OCI-M1 (cell line): Measurements from ENCODE around the gene TMEM120B.

Experiments
- DNase-seq: peaks from one replicate; lab custom pipeline; 2025; lab: John Stamatoyannopoulos, UW

Gene TMEM120B

DNA sequence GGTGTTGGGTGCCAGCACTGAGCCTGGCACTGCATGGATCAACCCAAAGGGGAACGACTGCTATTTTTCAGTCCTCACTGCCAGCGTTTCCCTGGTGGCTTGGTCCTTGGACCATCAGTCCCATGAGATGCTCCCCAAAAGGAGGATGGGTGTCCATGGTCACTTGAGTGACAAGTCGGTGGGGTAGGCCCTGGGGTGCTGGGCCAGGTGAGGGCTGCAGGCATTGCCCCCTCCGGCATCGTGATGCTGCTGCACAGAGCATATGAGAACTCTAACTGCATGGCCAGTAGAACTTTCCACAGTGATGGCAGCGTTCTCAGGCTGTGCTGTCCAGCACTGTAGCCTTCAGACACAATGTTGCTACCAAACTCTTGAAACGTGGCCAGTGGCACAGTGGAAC lies 107.5 kb downstream of the TMEM120B start:
- no peak for DNase-seq

DNA sequence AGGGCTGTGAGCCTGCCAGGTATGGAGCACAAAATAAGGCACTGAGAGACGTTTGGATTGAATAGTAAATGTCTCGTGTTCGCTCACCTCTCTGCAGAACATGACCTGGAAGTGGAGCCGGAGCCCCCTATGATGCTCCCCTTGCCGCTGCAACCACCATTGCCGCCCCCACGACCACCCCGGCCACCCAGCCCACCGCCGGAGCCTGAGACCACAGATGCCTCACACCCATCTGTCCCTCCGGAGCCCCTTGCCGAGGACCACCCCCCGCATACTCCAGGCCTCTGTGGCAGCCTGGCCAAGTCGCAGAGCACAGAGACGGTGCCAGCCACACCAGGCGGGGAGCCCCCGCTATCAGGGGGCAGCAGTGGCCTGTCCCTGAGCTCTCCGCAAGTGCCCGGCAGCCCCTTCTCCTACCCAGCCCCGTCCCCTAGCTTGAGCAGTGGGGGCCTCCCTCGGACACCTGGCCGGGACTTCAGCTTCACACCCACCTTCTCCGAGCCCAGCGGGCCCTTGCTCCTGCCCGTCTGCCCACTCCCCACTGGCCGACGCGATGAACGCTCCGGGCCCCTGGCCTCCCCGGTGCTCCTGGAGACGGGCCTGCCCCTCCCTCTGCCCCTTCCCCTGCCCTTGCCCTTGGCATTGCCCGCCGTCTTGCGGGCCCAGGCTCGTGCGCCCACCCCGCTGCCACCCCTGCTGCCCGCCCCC lies 110.0 kb downstream of the TMEM120B start:
- DNase-seq, result no peak

DNA sequence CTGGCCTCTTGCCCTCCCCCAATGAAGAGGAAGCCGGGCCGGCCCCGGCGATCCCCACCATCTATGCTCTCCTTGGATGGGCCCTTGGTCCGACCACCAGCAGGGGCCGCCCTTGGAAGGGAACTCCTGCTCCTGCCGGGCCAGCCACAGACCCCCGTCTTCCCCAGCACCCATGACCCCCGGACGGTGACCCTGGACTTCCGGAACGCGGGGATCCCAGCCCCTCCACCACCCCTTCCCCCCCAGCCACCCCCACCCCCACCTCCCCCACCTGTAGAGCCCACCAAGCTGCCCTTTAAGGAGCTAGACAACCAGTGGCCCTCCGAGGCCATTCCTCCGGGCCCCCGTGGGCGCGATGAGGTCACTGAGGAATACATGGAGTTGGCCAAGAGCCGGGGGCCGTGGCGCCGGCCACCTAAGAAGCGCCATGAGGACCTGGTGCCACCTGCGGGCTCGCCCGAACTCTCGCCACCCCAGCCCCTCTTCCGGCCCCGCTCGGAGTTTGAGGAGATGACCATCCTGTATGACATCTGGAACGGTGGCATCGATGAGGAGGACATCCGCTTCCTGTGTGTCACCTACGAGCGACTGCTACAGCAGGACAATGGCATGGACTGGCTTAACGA lies 110.7 kb downstream of the TMEM120B start:
- no peak for DNase-seq

DNA sequence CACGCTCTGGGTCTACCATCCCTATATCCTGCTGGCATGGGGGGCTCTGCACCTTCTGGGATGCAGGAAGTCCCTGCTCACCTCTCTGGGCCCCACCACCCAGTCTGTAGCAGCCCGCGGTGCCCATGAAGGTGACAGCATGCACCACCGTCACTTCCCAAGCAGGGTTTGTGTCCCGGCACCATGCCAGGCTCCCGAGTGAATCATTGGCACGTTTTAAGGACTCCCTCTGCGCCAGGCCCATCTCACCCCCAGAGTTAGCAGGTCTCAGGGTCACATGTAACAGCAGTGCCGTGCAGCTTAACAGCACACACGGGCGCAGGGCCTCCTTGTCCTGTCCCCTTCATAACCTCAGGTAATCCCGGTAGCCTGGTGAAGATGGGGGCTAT lies 111.2 kb downstream of the TMEM120B start:
- no peak for DNase-seq

DNA sequence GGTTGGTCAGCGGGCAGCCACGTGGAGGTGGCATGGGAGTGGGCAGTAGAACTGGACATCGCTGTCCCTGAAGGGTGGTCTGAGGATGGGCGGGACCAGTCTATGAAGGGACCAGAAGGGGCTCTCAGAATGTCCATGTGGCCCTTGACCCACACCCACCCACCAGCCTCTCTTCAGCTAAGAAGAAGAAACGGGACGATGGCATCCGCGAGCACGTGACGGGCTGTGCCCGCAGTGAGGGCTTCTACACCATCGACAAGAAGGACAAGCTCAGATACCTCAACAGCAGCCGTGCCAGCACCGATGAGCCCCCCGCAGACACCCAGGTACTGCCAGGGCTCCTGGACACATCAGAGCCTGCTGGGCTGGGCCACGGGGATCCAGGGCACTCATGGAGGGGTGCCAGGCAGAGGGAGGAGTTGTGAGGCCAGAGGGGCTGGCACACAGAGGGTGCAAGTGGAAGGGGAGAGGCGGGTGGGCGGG lies 112.5 kb downstream of the TMEM120B start:
- DNase-seq, result no peak

DNA sequence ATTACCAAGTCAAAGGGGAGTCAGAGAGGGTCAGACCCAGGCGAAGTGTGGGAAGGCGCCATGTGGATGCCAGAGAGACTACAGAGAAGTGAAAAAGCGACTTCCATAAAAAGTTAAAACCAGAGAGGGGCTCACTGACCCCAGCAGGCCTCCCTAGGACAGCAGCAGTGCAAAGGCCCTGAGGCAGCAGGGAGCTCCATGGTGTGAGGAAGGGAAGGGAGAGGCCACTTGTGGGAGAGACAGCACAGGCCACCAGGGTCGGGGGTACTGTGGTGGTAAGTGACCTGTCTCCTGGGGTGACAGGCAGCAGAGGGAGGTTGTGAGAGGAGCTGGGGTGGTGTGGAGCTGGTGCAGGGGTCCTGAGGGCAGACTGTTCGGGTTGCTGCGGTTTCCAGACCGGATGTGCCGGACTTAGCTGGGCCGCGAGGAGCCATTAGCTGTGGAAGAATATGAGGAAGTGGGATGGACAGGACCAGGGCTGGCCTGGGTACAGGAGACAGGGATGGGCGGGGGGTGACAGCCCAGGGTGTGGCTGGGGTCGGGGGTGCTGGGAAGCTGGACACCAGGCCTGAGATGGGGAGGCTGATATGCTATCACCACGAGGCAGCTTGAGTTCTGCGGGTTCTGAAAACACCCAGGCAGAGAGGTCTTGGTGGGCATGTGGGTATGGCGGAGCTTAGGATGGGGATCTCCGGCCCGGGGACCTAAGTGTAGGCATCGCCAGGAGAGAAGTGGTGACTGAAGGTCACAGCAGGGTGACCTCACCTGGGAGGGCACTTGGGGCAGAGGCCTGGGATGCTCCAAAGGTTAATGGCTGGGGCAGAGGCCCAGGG lies 114.0 kb downstream of the TMEM120B start:
- no peak for DNase-seq

DNA sequence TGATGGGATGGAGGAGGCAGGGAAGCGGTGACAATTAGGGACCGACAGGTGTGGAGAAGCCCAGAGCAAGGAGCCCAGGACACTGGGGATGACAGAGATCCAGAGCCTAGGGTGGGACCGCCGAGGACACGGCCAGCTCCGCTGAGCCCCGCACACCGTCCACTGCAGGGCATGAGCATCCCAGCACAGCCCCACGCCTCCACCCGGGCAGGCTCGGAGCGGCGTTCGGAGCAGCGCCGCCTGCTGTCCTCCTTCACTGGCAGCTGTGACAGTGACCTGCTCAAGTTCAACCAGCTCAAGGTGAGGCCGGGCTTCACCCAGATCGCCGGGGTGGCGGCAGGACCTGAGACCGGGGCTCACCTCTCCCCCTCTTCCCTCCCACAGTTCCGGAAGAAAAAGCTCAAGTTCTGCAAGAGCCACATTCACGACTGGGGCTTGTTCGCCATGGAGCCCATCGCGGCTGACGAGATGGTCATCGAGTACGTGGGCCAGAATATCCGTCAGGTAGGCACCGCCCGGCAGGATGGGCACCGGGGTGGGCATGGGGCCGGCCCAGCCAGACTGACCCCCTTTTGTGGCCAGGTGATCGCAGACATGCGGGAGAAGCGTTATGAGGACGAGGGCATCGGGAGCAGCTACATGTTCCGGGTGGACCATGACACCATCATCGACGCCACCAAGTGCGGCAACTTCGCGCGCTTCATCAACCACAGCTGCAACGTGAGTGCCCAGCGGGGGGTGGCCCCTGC lies 115.0 kb downstream of the TMEM120B start:
- DNase-seq, result no peak

DNA sequence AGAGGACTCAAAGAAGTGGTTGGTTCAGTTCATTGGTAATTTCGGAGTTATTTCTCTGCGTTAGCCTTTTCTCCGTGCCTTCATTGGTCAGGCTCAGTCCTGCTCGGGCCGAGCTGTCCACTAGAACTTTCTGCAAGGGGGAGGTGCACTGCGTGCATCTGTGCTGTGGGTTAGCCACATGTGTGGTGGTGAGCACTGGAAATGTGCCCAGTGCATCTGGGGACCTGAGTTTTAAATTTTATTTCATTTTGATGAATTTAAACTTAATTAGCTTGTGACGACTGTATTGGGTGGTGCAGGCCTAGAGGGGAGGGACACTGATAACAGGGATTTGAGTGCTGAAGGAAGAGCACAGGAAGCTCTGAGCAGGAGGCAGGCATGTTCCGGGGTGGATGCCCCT lies 115.8 kb downstream of the TMEM120B start:
- no peak for DNase-seq

DNA sequence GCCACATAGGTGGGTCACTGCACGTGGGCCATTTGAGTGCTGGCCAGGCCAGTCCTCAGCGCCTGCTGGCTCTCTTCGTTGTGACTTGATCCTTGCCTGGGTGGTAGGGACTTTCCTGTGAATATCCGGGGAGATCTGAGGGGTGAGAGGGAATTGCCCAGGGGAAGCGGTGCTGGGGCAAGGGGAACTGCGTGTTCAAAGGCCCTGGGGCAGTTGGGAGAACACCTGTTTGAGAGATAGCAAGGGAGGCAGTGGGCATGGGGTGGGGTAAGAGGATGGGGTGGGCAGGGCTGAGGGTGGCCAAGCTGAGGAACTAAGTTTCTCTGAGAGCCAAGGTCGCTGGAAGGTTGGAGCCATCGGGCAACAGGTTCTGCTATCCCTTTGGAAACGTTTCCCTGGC lies 116.3 kb downstream of the TMEM120B start:
- no peak for DNase-seq

DNA sequence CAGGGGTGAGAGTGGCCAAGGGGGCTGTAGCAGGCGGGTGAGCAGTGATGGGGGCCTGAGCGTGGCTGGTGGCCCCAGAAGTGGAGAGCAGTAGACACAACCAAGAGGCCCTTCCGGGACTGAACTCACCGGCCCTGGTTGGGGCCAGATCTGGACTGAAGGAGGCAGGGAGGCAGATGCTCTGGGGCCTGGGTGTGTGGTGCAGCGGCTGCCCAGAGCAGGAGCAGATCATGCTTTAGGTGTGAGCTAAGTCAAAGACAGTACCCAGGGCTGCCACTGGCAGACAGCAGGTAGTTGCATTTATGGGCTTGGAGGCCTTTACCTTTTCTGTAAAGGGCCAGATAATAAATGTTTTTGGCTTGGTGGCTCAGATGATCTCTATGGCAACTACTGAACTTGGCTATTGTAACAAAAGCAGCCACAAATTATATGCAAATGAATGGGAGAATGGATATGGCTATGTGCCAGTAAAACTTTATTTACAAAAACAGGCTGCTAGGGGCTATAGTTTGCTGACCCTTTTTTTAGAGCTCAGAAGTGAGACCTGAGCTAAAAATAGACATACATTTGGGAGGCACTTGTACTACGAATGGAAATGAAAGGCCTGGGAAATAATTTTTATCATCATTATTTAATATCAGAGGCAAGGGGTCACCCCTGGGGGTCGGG lies 116.8 kb downstream of the TMEM120B start:
- DNase-seq, result no peak

DNA sequence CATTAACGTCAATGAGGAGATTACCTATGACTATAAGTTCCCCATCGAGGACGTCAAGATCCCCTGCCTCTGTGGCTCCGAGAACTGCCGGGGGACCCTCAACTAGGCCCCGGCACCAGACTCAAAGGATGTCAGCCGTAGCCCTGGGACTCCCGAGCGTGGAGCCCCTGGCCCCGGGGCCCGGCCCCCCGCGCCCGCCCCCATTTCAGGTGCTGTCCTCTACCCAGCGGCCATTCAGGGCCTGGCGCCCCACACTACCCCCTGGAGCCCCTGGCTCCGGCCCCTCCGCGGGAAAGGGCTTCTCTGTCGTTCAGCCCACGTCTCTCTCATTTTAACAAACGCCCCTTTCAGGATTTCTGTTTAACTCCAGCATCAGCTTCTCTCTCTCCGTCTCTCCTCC lies 117.6 kb downstream of the TMEM120B start:
- DNase-seq, result no peak

DNA sequence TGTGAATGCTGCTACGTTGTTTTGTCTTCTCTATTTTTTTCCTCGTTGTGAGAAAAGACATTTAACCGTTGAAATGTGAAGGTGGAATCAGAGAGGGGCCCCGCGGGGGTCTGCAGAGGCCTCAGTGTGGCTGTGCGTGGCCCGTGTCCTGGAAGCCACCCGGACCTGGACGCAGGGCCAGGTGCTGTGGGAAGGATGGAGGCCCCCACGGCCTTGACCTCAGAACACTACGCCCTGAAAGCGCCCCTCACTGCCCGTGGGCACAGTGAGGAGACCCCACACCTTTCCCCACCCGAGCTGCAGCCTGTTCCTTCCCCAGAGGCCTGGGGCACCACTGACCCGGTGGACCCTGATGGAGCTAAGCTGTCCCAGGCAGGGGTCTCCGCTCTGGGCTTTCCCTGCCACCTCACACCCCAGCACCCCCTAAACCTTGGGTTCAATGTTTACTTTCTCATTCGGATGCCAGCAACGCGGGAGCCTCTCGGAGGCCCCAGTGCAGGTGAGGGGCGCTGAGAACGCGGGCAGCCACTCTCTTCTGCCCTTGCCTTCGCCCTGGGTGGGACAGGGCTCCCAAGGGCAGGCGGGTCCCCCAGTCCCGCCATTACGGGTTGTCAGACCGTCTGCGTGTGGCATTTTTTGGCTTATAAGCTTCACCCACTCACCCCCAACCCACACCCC lies 118.2 kb downstream of the TMEM120B start:
- no peak for DNase-seq
